PC-3 (cell line): Measurements from ENCODE around the gene MGARP.

Experiments used
- EZH2 ChIP-seq: fragments of 300-600 bp; sonication (generic); IDR thresholded peaks from one replicate; pipeline ENCODE4 v1.6.1; 2017; ENCODE audit warnings: antibody characterized with exemption, mild to moderate bottlenecking, low read length; ENCODE audit not compliant: unreplicated experiment
- EZH2phosphoT487 ChIP-seq: fragments of 300-600 bp; sonication (generic); IDR thresholded peaks from 2 replicates; pipeline ENCODE4 v1.6.1; 2018; ENCODE audit warnings: mild to moderate bottlenecking, antibody characterized with exemption, low read length, borderline replicate concordance

DNA sequence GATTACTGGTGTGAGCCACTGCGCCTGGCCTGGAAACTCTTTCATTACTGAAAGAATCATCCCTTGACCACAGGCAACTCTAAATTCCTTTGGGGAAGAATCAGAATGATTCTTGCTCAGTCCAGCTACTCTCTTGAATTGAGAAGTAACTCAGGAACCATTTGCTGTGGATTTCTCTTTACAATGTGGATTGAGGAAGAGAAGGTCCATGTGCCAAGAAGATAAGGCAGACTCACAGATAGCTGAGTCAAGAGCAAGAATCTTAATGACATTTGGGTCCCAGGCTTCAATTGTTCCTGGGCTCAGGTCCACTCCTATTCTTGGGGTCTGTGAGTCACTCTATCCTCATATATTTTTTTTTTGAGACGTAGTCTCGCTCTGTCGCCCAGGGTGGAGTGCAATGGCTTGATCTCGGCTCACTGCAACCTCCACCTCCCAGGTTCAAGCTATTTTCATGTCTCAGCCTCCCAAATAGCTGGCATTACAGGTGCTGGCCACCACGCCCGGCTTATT is 6.2 kb upstream of the MGARP start:
- TF ChIP-seq EZH2phosphoT487 (no peak), EZH2 (no peak)
